Prostate gland (tissue), 2 donors: Measurements from ENCODE around the gene OLFM2.

Source experiments
- POLR2A ChIP-seq: fragments of 450-650 bp; IDR thresholded peaks from one replicate; pipeline ENCODE4 v1.6.1; 2016; ENCODE audit warnings: antibody characterized with exemption, mild to moderate bottlenecking
- TF ChIP-seq, protein P1 (sequence below), 4 experiments: fragments of 200-600 bp in 2 of 4; fragments of 450-650 bp in 2 of 4; sonication (generic) in 2 of 4; IDR thresholded peaks; 1 replicate in 3 of 4; 2 replicates in 1 of 4; pipeline ENCODE4 v1.5.1; 2016 to 2019; ENCODE audit warnings: antibody characterized with exemption in 4 of 4, mild to moderate bottlenecking in 2 of 4, moderate library complexity in 2 of 4

- TF ChIP-seq, protein P1, sequence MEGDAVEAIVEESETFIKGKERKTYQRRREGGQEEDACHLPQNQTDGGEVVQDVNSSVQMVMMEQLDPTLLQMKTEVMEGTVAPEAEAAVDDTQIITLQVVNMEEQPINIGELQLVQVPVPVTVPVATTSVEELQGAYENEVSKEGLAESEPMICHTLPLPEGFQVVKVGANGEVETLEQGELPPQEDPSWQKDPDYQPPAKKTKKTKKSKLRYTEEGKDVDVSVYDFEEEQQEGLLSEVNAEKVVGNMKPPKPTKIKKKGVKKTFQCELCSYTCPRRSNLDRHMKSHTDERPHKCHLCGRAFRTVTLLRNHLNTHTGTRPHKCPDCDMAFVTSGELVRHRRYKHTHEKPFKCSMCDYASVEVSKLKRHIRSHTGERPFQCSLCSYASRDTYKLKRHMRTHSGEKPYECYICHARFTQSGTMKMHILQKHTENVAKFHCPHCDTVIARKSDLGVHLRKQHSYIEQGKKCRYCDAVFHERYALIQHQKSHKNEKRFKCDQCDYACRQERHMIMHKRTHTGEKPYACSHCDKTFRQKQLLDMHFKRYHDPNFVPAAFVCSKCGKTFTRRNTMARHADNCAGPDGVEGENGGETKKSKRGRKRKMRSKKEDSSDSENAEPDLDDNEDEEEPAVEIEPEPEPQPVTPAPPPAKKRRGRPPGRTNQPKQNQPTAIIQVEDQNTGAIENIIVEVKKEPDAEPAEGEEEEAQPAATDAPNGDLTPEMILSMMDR (IDR thresholded peaks at IDR 0.05), result no peak
- no peak for TF ChIP-seq POLR2A
These were observed 19.6 kb downstream of the OLFM2 start for GRCh38 chr19:9916719-9917118.
